ENCODE measurements around the gene CCDC187. TPM values are rescaled to one million over a fixed set of nuclear protein-coding genes. Genes with fewer than 3 reads are reported as not detected.
A peak's percentile ranks its signal among the peaks of the same experiment; 100 is the strongest.

The CCDC187 gene
- total RNA-seq, 1 experiment from 2014 or later: 2.7 TPM

DNA sequence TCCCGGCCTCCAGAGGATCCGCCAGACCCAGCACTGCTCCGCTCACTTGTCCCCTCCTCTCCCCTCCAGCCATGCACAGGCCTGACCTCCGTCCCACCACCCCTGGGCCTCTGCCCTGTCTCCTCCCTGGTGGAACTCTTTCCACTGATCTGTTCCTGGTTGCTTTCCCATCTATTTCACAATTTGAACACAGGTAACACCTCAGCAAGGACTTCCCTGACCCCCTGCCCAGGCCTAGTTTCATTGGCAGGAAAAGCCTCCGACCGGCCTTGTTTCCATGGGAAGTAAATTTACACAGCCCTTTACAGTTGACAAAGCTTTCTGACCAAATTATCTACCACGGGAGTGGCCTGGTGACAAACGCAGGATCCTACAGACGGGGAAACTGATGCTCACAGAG is 73.1 kb downstream of the CCDC187 start:
- Histone ChIP-seq H3K9me3 (ENCODE audit: insufficient read depth, low read depth) (no peaks in the 10 kb centered on the region), H2AFZ (no peak overlapping the region), H3K79me2 (ENCODE audit: low read depth) (peaks cover 46% of the 10 kb centered on the region), H3K27ac (no peak overlapping the region), H3K4me2 (no peak overlapping the region), H3K4me1 (replicated peaks; ENCODE audit: insufficient read depth) (peaks cover 29% of the 10 kb centered on the region), H4K20me1 (ENCODE audit: insufficient read depth) (peaks cover 42% of the 10 kb centered on the region), H3K27me3 (ENCODE audit: insufficient read depth, low read depth) (no peaks in the 10 kb centered on the region), H3F3A (ENCODE audit: insufficient read depth, low read depth) (peaks cover 30% of the 10 kb centered on the region), H3K36me3 (ENCODE audit: low read depth) (peaks cover 7% of the 10 kb centered on the region; the same call in 1 of the 2 replicates), H3K4me3 (no peak overlapping the region), H3K9me2 (ENCODE audit: insufficient read depth) (no peaks in the 10 kb centered on the region)
- ChIA-PET POLR2A (ENCODE audit: unreplicated experiment) (no interaction called here), CTCF (no interaction called here)
- no peak for TF ChIP-seq EZH2 (IDR thresholded peaks at IDR 0.05; ENCODE audit: low read depth)
- TF ChIP-seq, protein P1, sequence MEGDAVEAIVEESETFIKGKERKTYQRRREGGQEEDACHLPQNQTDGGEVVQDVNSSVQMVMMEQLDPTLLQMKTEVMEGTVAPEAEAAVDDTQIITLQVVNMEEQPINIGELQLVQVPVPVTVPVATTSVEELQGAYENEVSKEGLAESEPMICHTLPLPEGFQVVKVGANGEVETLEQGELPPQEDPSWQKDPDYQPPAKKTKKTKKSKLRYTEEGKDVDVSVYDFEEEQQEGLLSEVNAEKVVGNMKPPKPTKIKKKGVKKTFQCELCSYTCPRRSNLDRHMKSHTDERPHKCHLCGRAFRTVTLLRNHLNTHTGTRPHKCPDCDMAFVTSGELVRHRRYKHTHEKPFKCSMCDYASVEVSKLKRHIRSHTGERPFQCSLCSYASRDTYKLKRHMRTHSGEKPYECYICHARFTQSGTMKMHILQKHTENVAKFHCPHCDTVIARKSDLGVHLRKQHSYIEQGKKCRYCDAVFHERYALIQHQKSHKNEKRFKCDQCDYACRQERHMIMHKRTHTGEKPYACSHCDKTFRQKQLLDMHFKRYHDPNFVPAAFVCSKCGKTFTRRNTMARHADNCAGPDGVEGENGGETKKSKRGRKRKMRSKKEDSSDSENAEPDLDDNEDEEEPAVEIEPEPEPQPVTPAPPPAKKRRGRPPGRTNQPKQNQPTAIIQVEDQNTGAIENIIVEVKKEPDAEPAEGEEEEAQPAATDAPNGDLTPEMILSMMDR (conservative IDR thresholded peaks at IDR 0.05): no peak
- no TSS peak for BruUV-seq (replicated peaks)
- intact Hi-C loops (cut with micrococcal nuclease; ENCODE audit: unreplicated experiment): no loop called here
- no peak for DNase-seq

DNA sequence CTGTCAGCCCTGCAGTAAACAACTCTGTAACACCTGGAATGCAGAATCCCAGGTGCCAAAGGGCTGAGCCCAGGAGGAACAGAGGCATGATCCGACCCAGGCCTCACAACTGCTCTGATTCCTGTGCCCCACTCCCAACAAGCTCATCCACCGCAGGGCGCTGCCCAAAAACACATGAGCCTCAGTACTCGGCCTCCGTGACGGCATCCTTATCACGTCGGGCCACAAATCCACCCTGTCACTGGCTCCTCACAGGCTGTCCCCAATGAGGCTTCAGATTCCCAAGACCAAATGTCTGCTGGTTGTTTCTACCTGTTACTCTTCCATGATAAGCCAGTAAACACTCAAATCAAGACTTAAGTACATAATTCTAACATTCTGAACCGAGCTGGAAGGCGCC is 73.5 kb downstream of the CCDC187 start:
- no peaks in the 10 kb centered on the region for H3K9me2 ChIP-seq (ENCODE audit: insufficient read depth)
- BruUV-seq (replicated peaks): no TSS peak
- no peaks in the 10 kb centered on the region for H3K9me3 ChIP-seq (ENCODE audit: insufficient read depth, low read depth)
- intact Hi-C loops (cut with micrococcal nuclease; ENCODE audit: unreplicated experiment): no loop called here
- peaks cover 29% of the 10 kb centered on the region for H3K4me1 ChIP-seq (replicated peaks; ENCODE audit: insufficient read depth)
- no peak for TF ChIP-seq EZH2 (IDR thresholded peaks at IDR 0.05; ENCODE audit: low read depth)
- TF ChIP-seq, protein P1 (conservative IDR thresholded peaks at IDR 0.05): no peak
- H3K79me2 ChIP-seq (ENCODE audit: low read depth): peaks cover 50% of the 10 kb centered on the region
- peaks cover 42% of the 10 kb centered on the region for H4K20me1 ChIP-seq (ENCODE audit: insufficient read depth)
- H3F3A ChIP-seq (ENCODE audit: insufficient read depth, low read depth): peaks cover 30% of the 10 kb centered on the region
- POLR2A ChIA-PET (ENCODE audit: unreplicated experiment): no interaction called here
- H3K27ac ChIP-seq: no peak overlapping the region
- no peak overlapping the region for H3K4me2 ChIP-seq
- no peaks in the 10 kb centered on the region for H3K27me3 ChIP-seq (ENCODE audit: insufficient read depth, low read depth)
- CTCF ChIA-PET: no interaction called here
- H3K4me3 ChIP-seq: no peak overlapping the region
- H3K36me3 ChIP-seq (ENCODE audit: low read depth): peaks cover 8% of the 10 kb centered on the region; the same call in 1 of the 2 replicates
- H2AFZ ChIP-seq: no peak overlapping the region
- DNase-seq: no peak

DNA sequence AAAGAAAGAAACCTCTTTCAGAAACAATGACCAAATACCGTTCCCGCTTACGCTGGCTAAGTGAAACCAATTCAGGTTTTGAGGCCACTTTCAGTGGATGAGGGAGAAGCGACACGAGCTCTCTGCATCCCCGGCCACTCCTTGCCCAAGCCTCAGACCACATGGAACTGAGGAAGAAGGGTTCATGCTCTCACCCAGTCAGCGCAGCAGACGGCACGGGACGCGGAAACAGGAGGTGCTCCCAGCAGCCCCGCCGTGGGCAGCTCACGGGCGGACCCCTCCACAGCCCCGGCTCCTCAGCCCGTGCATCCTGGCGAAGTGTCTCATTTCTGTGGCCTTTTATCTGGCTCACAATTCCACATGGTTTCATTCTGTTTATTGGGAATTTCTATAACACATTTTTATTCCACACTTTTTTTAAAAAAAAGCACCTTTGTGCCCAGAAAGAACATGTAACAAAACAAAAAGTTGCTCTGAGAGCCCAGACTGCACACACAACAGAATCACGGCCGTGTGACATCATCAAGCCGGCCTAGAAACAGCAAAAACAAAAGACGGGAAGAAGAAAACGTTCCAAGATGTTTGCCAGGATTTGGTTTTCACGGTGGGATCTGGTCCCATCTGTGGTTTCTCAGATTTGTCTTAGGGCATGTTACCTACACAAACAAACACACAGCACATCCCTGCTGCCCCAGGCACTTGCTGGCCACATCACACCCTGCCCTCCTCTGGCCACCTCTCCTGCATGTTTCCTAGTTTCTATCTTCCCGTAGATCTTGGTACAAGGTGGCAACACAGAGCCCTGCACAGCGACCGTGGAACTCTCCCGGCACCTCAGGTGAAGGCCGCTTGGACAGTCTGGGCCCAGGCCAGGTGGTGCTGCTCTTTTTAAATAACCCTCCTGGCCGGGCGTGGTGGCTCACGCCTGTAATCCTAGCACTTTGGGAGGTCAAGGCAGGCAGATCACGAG is 74.5 kb downstream of the CCDC187 start:
- no peak overlapping the region for H2AFZ ChIP-seq
- H3K79me2 ChIP-seq (ENCODE audit: low read depth): peaks cover 57% of the 10 kb centered on the region
- H3K9me2 ChIP-seq (ENCODE audit: insufficient read depth): no peaks in the 10 kb centered on the region
- ChIA-PET CTCF (interaction anchor here (1.0 kb wide), 1 partner anchor 16 kb away, joined by 3 read pairs; the partner anchor contains the start of gene QSOX2), POLR2A (ENCODE audit: unreplicated experiment) (no interaction called here)
- H3K36me3 ChIP-seq (ENCODE audit: low read depth): peaks cover 8% of the 10 kb centered on the region; the same call in 1 of the 2 replicates
- H3F3A ChIP-seq (ENCODE audit: insufficient read depth, low read depth): peaks cover 30% of the 10 kb centered on the region
- H3K4me3 ChIP-seq: no peak overlapping the region
- peaks cover 29% of the 10 kb centered on the region for H3K4me1 ChIP-seq (replicated peaks; ENCODE audit: insufficient read depth)
- H3K27me3 ChIP-seq (ENCODE audit: insufficient read depth, low read depth): no peaks in the 10 kb centered on the region
- DNase-seq: peak in 1 of 2 experiments; percentile 15
- intact Hi-C loops (cut with micrococcal nuclease; ENCODE audit: unreplicated experiment): loop anchor here (5.0 kb wide), 1 partner anchor 53 kb away; no protein-coding TSS in a partner anchor
- H3K27ac ChIP-seq: peak overlapping the region; percentile 92
- peaks cover 44% of the 10 kb centered on the region for H4K20me1 ChIP-seq (ENCODE audit: insufficient read depth)
- no peak for TF ChIP-seq EZH2 (IDR thresholded peaks at IDR 0.05; ENCODE audit: low read depth)
- TF ChIP-seq, protein P1 (conservative IDR thresholded peaks at IDR 0.05): no peak
- H3K4me2 ChIP-seq: peak overlapping the region; percentile 86
- H3K9me3 ChIP-seq (ENCODE audit: insufficient read depth, low read depth): no peaks in the 10 kb centered on the region
- no TSS peak for BruUV-seq (replicated peaks)
